ENCODE measurements around the gene DGCR2.
"Not testable (repeated sequence)": the region's sequence is repeated elsewhere in the genome, so short reads cannot be mapped to it uniquely, and the experiment has no call there.

DGCR2 gene

DNA sequence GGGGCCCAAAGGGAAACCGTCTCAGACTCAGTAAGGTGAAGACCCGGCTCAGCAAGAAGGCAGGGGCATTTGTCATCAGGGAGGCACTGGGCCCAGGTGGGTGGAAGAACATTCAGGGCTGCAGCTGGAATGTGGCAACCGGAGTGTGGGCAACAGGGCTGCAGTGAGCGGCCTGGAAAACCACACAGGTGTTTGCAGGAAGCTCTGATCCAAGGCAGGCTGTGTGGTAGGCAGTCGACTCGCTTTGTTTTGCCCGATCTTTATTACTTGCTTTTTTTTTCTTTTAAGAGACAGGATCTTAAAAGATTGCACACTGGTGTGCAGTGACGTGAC lies 82.8 kb downstream of the DGCR2 start:
- no peak for DNase-seq

GRCh38 chr22:19038728-19039447 lies 83.3 kb downstream of the DGCR2 start:
- no peak for DNase-seq

DNA sequence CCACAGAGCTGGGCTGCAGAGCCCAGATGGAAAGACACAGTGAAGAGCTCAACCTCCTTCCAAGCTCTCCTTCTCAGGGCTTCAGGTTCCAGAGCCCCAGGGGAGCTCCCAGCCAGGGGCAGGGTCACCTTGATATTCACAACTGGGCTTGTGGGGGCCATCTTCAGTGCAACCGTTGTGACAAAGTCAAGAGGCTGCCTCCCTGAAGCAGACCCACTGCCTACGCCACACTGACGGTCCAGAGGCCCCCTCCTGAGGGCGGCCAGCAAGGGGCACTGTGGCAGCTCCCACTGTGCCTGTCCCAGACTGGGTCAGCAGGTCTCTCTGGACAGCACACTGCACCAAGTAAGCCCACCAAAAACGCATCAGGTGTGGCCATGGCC lies 84.1 kb downstream of the DGCR2 start:
- DNase-seq: no peak

DNA sequence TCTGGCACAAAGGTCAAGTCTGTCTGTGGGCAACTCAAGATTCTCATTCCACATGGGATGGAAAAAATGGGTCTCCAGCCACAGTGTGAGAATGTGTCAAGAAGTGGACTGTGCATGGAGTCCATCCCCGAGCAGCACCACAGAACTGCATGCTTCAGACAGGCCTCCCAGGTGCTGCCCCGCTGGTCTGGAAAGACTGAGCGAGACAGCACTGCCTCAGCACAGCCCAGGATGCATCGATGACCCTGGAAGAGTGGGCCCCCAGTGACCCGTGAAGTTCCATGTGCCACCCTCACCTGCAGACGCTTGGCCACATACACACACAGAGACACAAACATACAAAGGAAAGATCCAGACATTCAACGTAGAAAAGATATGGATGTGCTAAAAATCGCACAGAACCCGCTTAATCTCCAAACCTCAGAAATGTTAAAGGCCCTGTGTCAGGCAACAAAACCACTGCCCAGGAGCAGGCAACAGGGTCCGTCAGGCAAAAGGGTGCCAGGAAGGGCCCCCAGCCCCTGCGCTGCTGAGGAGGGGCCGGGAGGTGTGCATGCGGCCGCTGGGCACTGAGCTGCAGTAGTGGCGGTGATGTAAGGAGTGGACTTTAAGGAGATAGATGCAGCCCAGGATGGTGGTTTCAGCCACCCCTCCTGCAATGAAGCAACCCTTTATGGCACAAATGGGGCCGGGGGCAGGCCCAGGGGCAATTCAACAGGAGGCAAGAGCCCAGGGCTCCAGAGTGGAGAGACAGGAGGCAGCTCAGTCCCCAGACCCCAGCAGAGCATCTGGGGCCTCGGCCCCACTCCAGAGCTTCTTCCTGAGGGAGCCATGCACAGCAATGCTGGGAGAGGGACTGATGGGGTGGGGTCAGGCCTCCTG lies 84.7 kb downstream of the DGCR2 start:
- no peak for DNase-seq

DNA sequence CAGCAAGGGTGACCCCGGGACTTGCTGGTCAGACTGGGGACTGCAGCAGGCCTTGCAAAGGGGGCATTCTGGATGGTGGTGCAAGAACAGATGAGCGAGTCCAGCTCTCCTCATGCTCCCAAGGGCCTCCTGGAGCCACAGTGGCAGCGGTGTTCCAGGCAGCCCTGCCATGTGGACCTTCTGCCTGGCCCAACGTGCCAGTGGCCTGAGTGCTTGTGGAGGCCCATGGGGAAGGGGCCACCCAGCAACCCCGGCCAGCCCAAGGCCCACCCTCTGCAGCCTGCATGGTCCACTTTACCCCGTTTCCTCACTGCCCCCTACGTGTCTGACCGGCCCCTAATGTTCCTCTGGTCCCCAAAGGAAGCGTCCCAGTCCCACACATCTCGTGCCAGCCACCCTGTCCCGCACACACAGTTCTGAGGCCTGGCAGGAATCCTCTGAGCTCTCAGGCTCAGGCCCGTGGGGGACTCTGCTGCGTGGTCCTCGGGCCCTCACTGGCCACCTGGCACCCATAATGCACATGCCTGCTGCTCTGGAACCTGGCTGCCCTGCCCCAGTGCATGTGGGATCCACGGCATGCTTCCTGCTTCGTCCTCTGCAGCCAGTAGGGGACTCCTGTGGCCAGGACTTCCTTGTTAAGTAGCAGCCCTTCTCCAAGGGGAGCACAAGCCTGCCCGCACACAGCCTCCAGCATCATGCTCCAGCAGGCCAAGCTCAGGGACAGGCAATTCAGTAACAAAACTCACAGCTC lies 85.5 kb downstream of the DGCR2 start:
- no peak for DNase-seq

- no peak for DNase-seq
Measured at GRCh38 chr22:19036229-19036522, 86.0 kb downstream of the DGCR2 start.

- DNase-seq: no peak
Measured at GRCh38 chr22:19035474-19036228, 86.6 kb downstream of the DGCR2 start.

GRCh38 chr22:19035126-19035473 lies 87.1 kb downstream of the DGCR2 start:
- DNase-seq: not testable (repeated sequence)

DNA sequence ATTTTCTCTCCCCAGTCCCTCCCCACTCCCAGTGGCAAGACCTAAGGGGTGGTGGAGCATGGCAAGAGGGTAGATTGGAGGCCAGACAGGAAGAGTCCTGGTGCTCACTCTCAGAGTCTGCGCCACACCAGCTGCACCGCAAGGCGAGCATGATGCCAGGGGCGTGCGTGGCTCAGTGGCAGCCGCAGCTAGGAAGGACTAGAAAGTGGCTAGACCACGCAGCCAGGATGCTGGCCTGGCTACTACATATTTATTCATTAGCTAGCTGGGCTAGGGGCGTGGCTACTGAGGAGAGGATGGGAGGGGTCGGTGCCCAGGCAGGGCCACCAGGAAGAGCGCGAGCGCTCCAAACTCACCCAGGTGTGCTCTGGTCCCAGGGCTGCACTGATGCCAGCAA lies 87.5 kb downstream of the DGCR2 start:
- not testable (repeated sequence) for DNase-seq

DNA sequence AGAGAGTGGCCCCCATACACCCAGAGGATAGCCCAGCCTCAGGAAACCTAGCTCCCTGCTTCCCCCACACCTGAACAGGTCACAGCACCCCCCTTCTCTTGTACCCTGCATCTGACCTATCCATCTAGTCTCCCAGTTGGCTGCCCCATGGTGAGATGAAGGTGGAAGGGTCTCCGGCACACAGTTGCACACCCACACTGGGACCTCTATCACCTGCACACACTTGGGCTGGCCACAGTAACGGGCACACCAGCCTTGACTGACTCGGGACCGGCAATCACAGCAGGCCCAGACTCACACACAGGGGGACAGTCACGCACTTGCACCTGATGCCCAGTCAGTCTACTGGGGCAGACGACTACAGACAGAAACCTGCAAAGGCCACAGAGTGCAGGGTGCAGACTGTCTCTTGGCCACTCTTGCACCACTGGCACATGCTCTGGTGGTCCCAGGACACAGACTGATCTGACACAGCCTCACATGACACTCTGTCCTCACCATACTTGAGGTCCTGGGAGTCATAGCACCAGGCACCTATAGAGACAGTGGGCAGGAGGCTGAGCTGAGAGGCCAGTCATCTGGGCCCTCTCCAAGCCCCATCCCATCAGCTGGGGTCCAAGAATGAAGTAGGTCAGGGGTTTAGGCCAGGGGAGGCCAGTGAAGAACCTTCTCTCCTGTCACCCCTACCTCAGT lies 88.0 kb downstream of the DGCR2 start:
- not testable (repeated sequence) for DNase-seq

- not testable (repeated sequence) for DNase-seq
Measured at GRCh38 chr22:19033568-19033905, 88.7 kb downstream of the DGCR2 start.

GRCh38 chr22:19032898-19033567 lies 89.2 kb downstream of the DGCR2 start:
- DNase-seq: not testable (repeated sequence)

DNA sequence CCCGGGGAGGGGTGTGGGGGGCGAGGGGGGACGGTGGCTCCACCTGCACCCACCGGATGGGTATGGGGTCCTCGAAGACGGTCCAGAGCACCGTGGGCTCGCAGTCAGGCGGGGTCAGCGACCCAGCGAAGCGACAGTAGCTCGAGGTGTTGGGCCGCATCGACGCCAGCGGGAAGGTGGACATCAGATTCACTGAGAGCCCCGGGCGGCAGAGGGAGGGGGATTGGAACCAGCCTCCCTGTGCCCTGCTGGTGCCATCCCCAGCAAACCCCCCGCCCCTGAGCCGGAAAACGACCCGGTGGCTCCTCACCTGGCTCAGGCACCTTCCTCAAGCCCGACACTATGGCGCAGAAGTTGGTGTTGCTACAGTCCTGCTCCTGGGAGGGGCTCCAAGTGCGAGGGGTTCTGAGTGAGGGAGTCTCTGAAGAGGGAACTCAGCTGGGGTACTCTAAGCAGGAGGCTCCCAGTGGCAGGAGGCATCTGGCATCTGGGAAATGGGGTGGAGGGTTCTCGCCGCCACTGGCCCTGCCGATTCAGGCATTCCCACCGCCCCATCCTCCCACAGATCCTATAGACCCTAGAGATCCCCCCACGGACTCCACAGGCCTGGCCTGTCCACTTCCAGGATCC lies 89.9 kb downstream of the DGCR2 start:
- DNase-seq: not testable (repeated sequence)

DNA sequence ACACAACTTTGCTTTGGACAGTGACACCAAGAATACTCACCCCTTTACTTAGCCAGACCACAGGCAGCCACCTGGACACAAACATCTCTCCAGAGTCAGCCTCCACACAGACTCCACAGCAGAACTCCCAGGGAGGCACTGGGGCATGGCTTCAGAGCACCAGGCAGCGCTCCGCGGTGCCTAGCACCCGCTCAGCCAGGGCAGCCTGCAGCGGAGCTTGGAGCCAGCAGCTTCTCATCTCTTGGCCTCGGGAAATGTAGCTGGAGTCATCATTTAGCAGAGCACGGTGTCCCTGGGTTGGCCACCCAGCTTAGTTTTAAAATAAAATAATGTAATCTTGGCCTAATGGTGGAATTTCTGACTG lies 91.3 kb downstream of the DGCR2 start:
- not testable (repeated sequence) for DNase-seq

- DNase-seq: not testable (repeated sequence)
Measured at GRCh38 chr22:19030226-19030888, 91.9 kb downstream of the DGCR2 start.

- DNase-seq: not testable (repeated sequence)
Measured at GRCh38 chr22:19029113-19030103, 92.8 kb downstream of the DGCR2 start.

GRCh38 chr22:19028060-19028455 lies 94.2 kb downstream of the DGCR2 start:
- not testable (repeated sequence) for DNase-seq

DNA sequence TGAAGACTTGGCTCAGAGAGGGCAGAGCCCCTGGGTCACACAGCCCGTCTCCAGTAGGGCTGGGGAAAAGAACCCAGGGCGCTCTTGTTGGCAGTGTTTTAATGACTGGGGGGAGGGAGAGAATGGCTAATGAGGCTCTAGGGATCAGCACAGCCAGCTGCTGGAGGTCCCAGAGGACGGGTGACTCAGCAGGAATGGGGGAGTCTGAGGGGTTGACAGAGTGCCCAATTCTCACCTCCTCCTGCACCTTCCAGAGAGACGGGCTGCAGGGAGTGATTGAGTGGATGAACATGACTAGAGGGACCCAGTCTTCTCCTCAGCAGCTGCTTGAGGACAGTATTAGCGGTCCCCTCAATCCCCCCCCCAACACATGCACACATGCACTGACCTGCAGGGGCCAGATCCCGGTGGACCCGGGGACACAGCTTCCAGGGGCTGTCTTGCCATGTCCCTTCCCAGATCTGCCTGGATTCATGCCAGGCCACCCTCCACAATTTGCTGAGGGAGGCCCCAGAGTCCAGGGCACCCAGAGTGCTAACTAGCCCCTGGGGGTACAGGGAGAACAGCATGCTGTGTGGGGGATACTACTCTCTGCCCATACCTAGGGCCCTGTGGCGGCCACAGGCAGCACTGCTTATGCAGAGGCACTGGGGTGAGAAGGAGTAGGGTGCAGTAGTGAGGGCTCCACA lies 94.7 kb downstream of the DGCR2 start:
- DNase-seq: not testable (repeated sequence)

- not testable (repeated sequence) for DNase-seq
Measured at GRCh38 chr22:19026080-19026479, 96.1 kb downstream of the DGCR2 start.
